Measurements from ENCODE around the gene CNTROB.

The CNTROB gene

GRCh38 chr17:7911116-7911515 is 20.9 kb upstream of the CNTROB start:
- no peak for TF ChIP-seq CTCF (IDR thresholded peaks at IDR 0.05; ENCODE audit: extremely low read depth, missing control alignments)
- no peak for DNase-seq (ENCODE audit: low spot score)

- peak; percentile 87 for DNase-seq (ENCODE audit: low spot score)
- peak; percentile 42 for TF ChIP-seq CTCF (IDR thresholded peaks at IDR 0.05; ENCODE audit: extremely low read depth, missing control alignments)
Observed at GRCh38 chr17:7912927-7913524, 19.0 kb upstream of the CNTROB start.

GRCh38 chr17:7915179-7915610 is 16.8 kb upstream of the CNTROB start:
- TF ChIP-seq CTCF (IDR thresholded peaks at IDR 0.05; ENCODE audit: extremely low read depth, missing control alignments), result no peak
- peak; percentile 58 for DNase-seq (ENCODE audit: low spot score)

- DNase-seq (ENCODE audit: low spot score), result peak; percentile 92
Observed at GRCh38 chr17:7915611-7916384, 16.2 kb upstream of the CNTROB start, which contains the start of gene RNF227. RNF227 (minus strand) TSS chr17:7916289; CDS start chr17:7916195, 94 bp downstream.

GRCh38 chr17:7916385-7916682 is 15.7 kb upstream of the CNTROB start:
- no peak for DNase-seq (ENCODE audit: low spot score)
- no peak for TF ChIP-seq CTCF (IDR thresholded peaks at IDR 0.05; ENCODE audit: extremely low read depth, missing control alignments)

More at GRCh38 chr17:7915611-7916384, 16.2 kb upstream of the CNTROB start, which contains the start of gene RNF227:
- TF ChIP-seq CTCF (IDR thresholded peaks at IDR 0.05; ENCODE audit: extremely low read depth, missing control alignments), result no peak

GRCh38 chr17:7916808-7917207 is 15.2 kb upstream of the CNTROB start:
- DNase-seq (ENCODE audit: low spot score), result no peak
- TF ChIP-seq CTCF (IDR thresholded peaks at IDR 0.05; ENCODE audit: extremely low read depth, missing control alignments), result no peak

- no peak for DNase-seq (ENCODE audit: low spot score)
- TF ChIP-seq CTCF (IDR thresholded peaks at IDR 0.05; ENCODE audit: extremely low read depth, missing control alignments), result no peak
Observed at GRCh38 chr17:7922269-7922844, 9.6 kb upstream of the CNTROB start.
